ENCODE data around the gene NUDT22.

- TF ChIP-seq, protein P1, sequence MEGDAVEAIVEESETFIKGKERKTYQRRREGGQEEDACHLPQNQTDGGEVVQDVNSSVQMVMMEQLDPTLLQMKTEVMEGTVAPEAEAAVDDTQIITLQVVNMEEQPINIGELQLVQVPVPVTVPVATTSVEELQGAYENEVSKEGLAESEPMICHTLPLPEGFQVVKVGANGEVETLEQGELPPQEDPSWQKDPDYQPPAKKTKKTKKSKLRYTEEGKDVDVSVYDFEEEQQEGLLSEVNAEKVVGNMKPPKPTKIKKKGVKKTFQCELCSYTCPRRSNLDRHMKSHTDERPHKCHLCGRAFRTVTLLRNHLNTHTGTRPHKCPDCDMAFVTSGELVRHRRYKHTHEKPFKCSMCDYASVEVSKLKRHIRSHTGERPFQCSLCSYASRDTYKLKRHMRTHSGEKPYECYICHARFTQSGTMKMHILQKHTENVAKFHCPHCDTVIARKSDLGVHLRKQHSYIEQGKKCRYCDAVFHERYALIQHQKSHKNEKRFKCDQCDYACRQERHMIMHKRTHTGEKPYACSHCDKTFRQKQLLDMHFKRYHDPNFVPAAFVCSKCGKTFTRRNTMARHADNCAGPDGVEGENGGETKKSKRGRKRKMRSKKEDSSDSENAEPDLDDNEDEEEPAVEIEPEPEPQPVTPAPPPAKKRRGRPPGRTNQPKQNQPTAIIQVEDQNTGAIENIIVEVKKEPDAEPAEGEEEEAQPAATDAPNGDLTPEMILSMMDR (IDR thresholded peaks at IDR 0.05; ENCODE audit: insufficient read depth, low read length, poor library complexity, severe bottlenecking): no peak
- no peak for TF ChIP-seq EZH2phosphoT487 (conservative IDR thresholded peaks at IDR 0.05; ENCODE audit: low read length)
Observed at GRCh38 chr11:64209563-64209843, 16.6 kb upstream of the NUDT22 start.
